ENCODE measurements around the gene TIMM44. TPM values are rescaled to one million over a fixed set of nuclear protein-coding genes. Genes with fewer than 3 reads are reported as not detected.
"Not testable (repeated sequence)": the region's sequence is repeated elsewhere in the genome, so short reads cannot be mapped to it uniquely, and the experiment has no call there.

The TIMM44 gene
- polyA plus RNA-seq, 3 donors: 9.5 to 33.2 (median 10.4) TPM

DNA sequence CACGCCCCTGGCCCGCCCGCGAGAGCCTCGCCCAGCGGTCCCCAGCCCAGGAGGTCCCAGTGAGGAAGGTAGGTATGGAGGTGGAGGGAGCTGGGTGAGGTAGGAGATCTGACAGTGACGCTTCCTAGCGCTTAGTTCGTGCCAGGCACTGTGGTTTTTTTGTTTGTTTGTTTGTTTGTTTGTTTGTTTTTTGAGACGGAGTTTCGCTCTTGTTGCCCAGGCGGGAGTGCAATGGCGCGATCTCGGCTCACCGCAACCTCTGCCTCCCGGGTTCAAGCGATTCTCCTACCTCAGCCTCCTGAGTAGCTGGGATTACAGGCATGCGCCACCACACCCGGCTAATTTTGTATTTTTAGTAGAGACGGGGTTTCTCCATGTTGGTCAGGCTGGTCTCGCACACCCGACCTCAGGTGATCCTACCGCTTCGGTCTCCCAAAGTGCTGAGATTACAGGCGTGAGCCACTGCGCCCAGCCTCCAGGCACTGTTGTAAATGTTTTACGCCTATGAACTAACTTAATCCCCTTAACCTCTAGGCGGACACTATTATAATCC lies 25.3 kb downstream of the TIMM44 start:
- TF ChIP-seq CTCF (IDR thresholded peaks at IDR 0.05): peak; percentile 28
- Histone ChIP-seq H3K4me2 (replicated peaks; ENCODE audit: extremely low read depth, low read length, poor library complexity, severe bottlenecking) (peak overlapping the region; percentile 74), H3K36me3 (replicated peaks in 1 of 2; ENCODE audit: control insufficient read depth in 1 of 2, insufficient read depth in 2 of 2, low read length in 2 of 2) (peaks cover 10 to 15% of the 10 kb centered on the region in 2 donors), H3K4me3 (replicated peaks in 1 of 3; ENCODE audit: low read depth in 2 of 3, low read length in 3 of 3) (peak overlapping the region in 1 of 3 experiments; percentile 63), H3K27me3 (ENCODE audit: control insufficient read depth in 2 of 2, insufficient read depth in 2 of 2, low read length in 2 of 2) (peaks cover 26 to 47% of the 10 kb centered on the region in 2 donors), H3K4me1 (ENCODE audit: control insufficient read depth in 1 of 2, insufficient read depth in 2 of 2, low read length in 2 of 2) (peaks cover 38 to 62% of the 10 kb centered on the region in 2 donors), H3K9me3 (replicated peaks in 1 of 2; ENCODE audit: control insufficient read depth in 1 of 2, insufficient read depth in 1 of 2, low read length in 2 of 2) (peaks cover 0 to 19% of the 10 kb centered on the region in 2 donors), H4K20me1 (ENCODE audit: insufficient read depth, low read length) (peaks cover 16% of the 10 kb centered on the region)
- peaks cover 16 to 17% of the 10 kb centered on the region in 2 donors for H3K36me3 Mint-ChIP-seq
- not testable (repeated sequence) for H3K79me2 ChIP-seq (ENCODE audit: insufficient read depth, low read length); H3K9ac ChIP-seq (ENCODE audit: insufficient read depth, low read length, poor library complexity, severe bottlenecking); H2AFZ ChIP-seq (ENCODE audit: insufficient read depth, low read depth, low read length, poor library complexity, severe bottlenecking); H3K27ac Mint-ChIP-seq; DNase-seq; H3K27ac ChIP-seq (ENCODE audit: low read depth in 1 of 2, low read length in 2 of 2)
- intact Hi-C loops (cut with micrococcal nuclease): loop anchor here in 1 of 2 donors (2.0 kb wide), 1 partner anchor 13 kb away; no protein-coding TSS in a partner anchor
- peak overlapping the region in 1 of 2 donors; percentile 88 for H3K4me3 Mint-ChIP-seq
- H3K9me3 Mint-ChIP-seq: peaks cover 0 to 28% (median 15%) of the 10 kb centered on the region in 7 donors
- H3K27me3 Mint-ChIP-seq (ENCODE audit: low read depth in 3 of 3): peaks cover 48 to 62% (median 55%) of the 10 kb centered on the region in 3 donors
- H3K4me1 Mint-ChIP-seq: peaks cover 52% of the 10 kb centered on the region
- 13% methylated on average over 19 of the region's 29 CpGs for WGBS (ENCODE audit: insufficient coverage)

DNA sequence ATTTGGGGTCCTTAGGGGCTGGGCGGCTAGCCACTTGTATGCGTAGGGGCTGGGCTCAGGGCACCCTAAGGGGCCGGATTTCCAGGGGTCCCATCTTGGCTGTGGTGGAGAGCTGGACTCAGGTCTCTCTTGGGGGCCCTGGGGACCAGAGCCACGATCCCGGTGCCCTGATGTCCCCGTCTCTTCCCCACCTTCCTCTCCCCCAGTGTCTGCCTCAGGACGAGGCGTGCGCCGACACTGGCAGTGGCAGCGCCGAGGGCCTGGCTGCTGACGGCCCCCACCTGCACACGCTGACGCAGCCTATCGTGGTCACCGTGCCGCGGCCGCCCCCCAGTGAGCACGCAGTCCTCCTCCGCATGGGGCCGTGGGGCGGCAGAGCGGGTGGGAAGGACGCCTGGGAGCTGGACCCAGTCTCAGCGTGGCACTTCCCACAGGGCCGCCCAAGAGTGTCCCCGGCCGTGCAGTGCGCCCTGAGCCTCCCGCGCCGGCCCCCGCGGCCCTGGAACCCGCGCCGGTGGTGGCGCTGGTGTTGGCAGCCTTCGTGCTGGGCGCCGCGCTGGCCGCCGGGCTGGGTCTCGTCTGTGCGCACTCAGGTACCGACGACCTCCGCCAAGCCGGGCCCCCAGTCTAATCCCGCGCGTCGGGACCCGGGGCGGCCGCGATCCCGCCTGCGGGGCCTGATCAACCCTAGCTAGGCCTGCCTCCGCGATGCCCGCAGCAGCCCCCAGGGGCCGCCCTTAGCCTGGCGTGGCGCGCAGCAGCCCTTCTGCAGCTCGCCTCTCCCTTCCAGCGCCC lies 26.0 kb downstream of the TIMM44 start:
- under 1% methylated on average over 69 of the region's 71 CpGs for WGBS (ENCODE audit: insufficient coverage)
- Mint-ChIP-seq H3K27ac (no peak overlapping the region), H3K9me3 (peaks cover 0 to 28% (median 15%) of the 10 kb centered on the region in 7 donors), H3K4me3 (peak overlapping the region in 1 of 2 donors; percentile 89), H3K36me3 (peaks cover 17 to 18% of the 10 kb centered on the region in 2 donors), H3K27me3 (ENCODE audit: low read depth in 3 of 3) (peaks cover 48 to 62% (median 56%) of the 10 kb centered on the region in 3 donors), H3K4me1 (peaks cover 52% of the 10 kb centered on the region)
- H3K79me2 ChIP-seq (ENCODE audit: insufficient read depth, low read length): no peaks in the 10 kb centered on the region
- no peak overlapping the region for H3K27ac ChIP-seq (ENCODE audit: low read depth in 1 of 2, low read length in 2 of 2)
- peak; percentile 74 for TF ChIP-seq CTCF (IDR thresholded peaks at IDR 0.05)
- peak overlapping the region; percentile 74 for H3K4me2 ChIP-seq (replicated peaks; ENCODE audit: extremely low read depth, low read length, poor library complexity, severe bottlenecking)
- no peak overlapping the region for H3K9ac ChIP-seq (ENCODE audit: insufficient read depth, low read length, poor library complexity, severe bottlenecking)
- intact Hi-C loops (cut with micrococcal nuclease): loop anchor here in 1 of 2 donors (2.0 kb wide), 1 partner anchor 13 kb away; no protein-coding TSS in a partner anchor
- H3K36me3 ChIP-seq (replicated peaks in 1 of 2; ENCODE audit: control insufficient read depth in 1 of 2, insufficient read depth in 2 of 2, low read length in 2 of 2): peaks cover 11 to 15% of the 10 kb centered on the region in 2 donors
- peak overlapping the region; percentile 61 for H2AFZ ChIP-seq (ENCODE audit: insufficient read depth, low read depth, low read length, poor library complexity, severe bottlenecking)
- H3K4me1 ChIP-seq (ENCODE audit: control insufficient read depth in 1 of 2, insufficient read depth in 2 of 2, low read length in 2 of 2): peaks cover 38 to 62% of the 10 kb centered on the region in 2 donors
- peaks cover 0 to 19% of the 10 kb centered on the region in 2 donors for H3K9me3 ChIP-seq (replicated peaks in 1 of 2; ENCODE audit: control insufficient read depth in 1 of 2, insufficient read depth in 1 of 2, low read length in 2 of 2)
- DNase-seq: peak; percentile 38 to 57 (median 52)
- H4K20me1 ChIP-seq (ENCODE audit: insufficient read depth, low read length): peaks cover 22% of the 10 kb centered on the region
- H3K27me3 ChIP-seq (ENCODE audit: control insufficient read depth in 2 of 2, insufficient read depth in 2 of 2, low read length in 2 of 2): peaks cover 26 to 47% of the 10 kb centered on the region in 2 donors
- H3K4me3 ChIP-seq (replicated peaks in 1 of 3; ENCODE audit: low read depth in 2 of 3, low read length in 3 of 3): peak overlapping the region in 1 of 3 experiments; percentile 63

All from CD14-positive monocyte (primary cell).